NCI-H2196 treated with DMSO at 0.1 percent for 48 hours (cell line): ENCODE results near the gene CBX4.
A peak's percentile ranks its signal among the peaks of the same experiment; 100 is the strongest.

Experiments
- DNase-seq: peaks from one replicate; lab custom pipeline; 2025; ENCODE audit not compliant: unreplicated experiment; lab: John Stamatoyannopoulos, UW

Gene CBX4

GRCh38 chr17:79814974-79815835 is 24.0 kb downstream of the CBX4 start:
- DNase-seq: no peak

GRCh38 chr17:79814127-79814973 is 24.9 kb downstream of the CBX4 start:
- no peak for DNase-seq

- DNase-seq: no peak
Measured at GRCh38 chr17:79813297-79814126, 25.7 kb downstream of the CBX4 start.

- no peak for DNase-seq
Measured at GRCh38 chr17:79812353-79813258, 26.6 kb downstream of the CBX4 start.

- no peak for DNase-seq
Measured at GRCh38 chr17:79811868-79812352, 27.3 kb downstream of the CBX4 start.

- DNase-seq: peak; percentile 85
Measured at GRCh38 chr17:79811011-79811867, 28.0 kb downstream of the CBX4 start.

GRCh38 chr17:79810130-79811010 is 28.9 kb downstream of the CBX4 start:
- DNase-seq: peak; percentile 96

- peak; percentile 65 for DNase-seq
Measured at GRCh38 chr17:79809530-79810129, 29.6 kb downstream of the CBX4 start.

GRCh38 chr17:79808763-79809529 is 30.3 kb downstream of the CBX4 start:
- peak; percentile 90 for DNase-seq

- DNase-seq: no peak
Measured at GRCh38 chr17:79806863-79807720, 32.1 kb downstream of the CBX4 start.

- DNase-seq: no peak
Measured at GRCh38 chr17:79806446-79806760, 32.8 kb downstream of the CBX4 start.

GRCh38 chr17:79804856-79805696 is 34.2 kb downstream of the CBX4 start:
- DNase-seq: no peak

GRCh38 chr17:79803997-79804855 is 35.0 kb downstream of the CBX4 start:
- DNase-seq: no peak

- no peak for DNase-seq
Measured at GRCh38 chr17:79803421-79803996, 35.7 kb downstream of the CBX4 start.
